Tibial nerve (tissue), 4 donors: ENCODE data around the gene FOXA2. TPM values are rescaled to one million over a fixed set of nuclear protein-coding genes. Genes with fewer than 3 reads are reported as not detected.

Experiments used
- DNase-seq, 2 donors: peaks; one replicate each; pipeline ENCODE4 v3.0.0-alpha.2; 2019; ENCODE audit warnings: low spot score in 2 of 2
- H3K27ac ChIP-seq, 4 donors: fragments of 200-600 bp; sonication (generic) in 3 of 4; one replicate each; pipeline ENCODE4 v1.5.1; 2017 to 2019; ENCODE audit warnings: mild to moderate bottlenecking in 1 of 4
- H3K27me3 ChIP-seq, 2 donors: fragments of 200-600 bp; sonication (generic) in 1 of 2; one replicate each; pipeline versions ENCODE4 v1.5.1 to v1.6.0; 2017 to 2019
- H3K36me3 ChIP-seq, 3 donors: fragments of 200-600 bp; sonication (generic); one replicate each; pipeline ENCODE4 v1.5.1; 2018 to 2019
- H3K4me1 ChIP-seq, 4 donors: fragments of 200-600 bp; sonication (generic) in 3 of 4; one replicate each; pipeline ENCODE4 v1.5.1; 2017 to 2019
- H3K4me3 ChIP-seq, 4 donors: fragments of 200-600 bp; sonication (generic) in 3 of 4; one replicate each; pipeline ENCODE4 v1.5.1; 2017 to 2019; ENCODE audit warnings: mild to moderate bottlenecking in 1 of 4, moderate library complexity in 1 of 4
- H3K9me3 ChIP-seq, 4 donors: fragments of 200-600 bp; sonication (generic) in 3 of 4; one replicate each; pipeline ENCODE4 v1.5.1; 2017 to 2019
- CTCF ChIP-seq, 5 experiments: fragments of 200-600 bp in 3 of 5; fragments of 450-650 bp in 2 of 5; sonication (generic) in 3 of 5; IDR thresholded peaks; one replicate each; pipeline ENCODE4 v1.5.1; 2016 to 2019; ENCODE audit warnings: antibody characterized with exemption in 5 of 5, mild to moderate bottlenecking in 3 of 5, moderate library complexity in 2 of 5
- EP300 ChIP-seq, 2 donors: sonication (generic); formaldehyde crosslinking; IDR thresholded peaks; one replicate each; pipeline ENCODE4 v1.6.1; 2017; ENCODE audit warnings: antibody characterized with exemption in 2 of 2, mild to moderate bottlenecking in 1 of 2
- POLR2A ChIP-seq, 2 donors: fragments of 450-650 bp; IDR thresholded peaks; one replicate each; pipeline ENCODE4 v1.6.1; 2017; ENCODE audit warnings: antibody characterized with exemption in 2 of 2, mild to moderate bottlenecking in 2 of 2, moderate library complexity in 2 of 2
- WGBS, 2 donors: methylation state at CpG; one replicate each; pipeline ENCODE4 v1.1.5; 2018; 5-methylcytosine and 5-hydroxymethylcytosine counted together
- total RNA-seq, 4 donors: library from RNA; depleted of rRNA; stranded (reverse); fragments of >200 nt; gene quantifications; one replicate each; pipeline ENCODE4 v1.1.0, GENCODE V29; 2016

FOXA2 gene
- total RNA-seq, 4 donors from 2014 or later, result 0.60 TPM; not detected in 3

GRCh38 chr20:22566876-22567658 is 17.3 kb downstream of the FOXA2 start:
- Histone ChIP-seq H3K9me3 (no peaks in the 10 kb centered on the region), H3K4me1 (peaks cover 0 to 13% (median 0%) of the 10 kb centered on the region in 4 donors), H3K27me3 (peaks cover 0 to 97% of the 10 kb centered on the region in 2 donors), H3K4me3 (no peak overlapping the region), H3K27ac (no peak overlapping the region), H3K36me3 (no peaks in the 10 kb centered on the region)
- no peak for TF ChIP-seq EP300 (IDR thresholded peaks at IDR 0.05)
- TF ChIP-seq CTCF (IDR thresholded peaks at IDR 0.05), result no peak
- WGBS, 2 donors, result 2 to 5% methylated on average over 13 of the region's 13 CpGs
- no peak for DNase-seq

- no peak for TF ChIP-seq CTCF (IDR thresholded peaks at IDR 0.05)
- TF ChIP-seq EP300 (IDR thresholded peaks at IDR 0.05), result no peak
- no peak for TF ChIP-seq POLR2A (IDR thresholded peaks at IDR 0.05)
- 8 to 9% methylated on average over 7 of the region's 7 CpGs for WGBS, 2 donors
- H3K4me1 ChIP-seq, result peaks cover 0 to 3% (median 0%) of the 10 kb centered on the region in 4 donors
- DNase-seq, result no peak
- H3K27ac ChIP-seq, result no peak overlapping the region
- no peak overlapping the region for H3K4me3 ChIP-seq
- peaks cover 0 to 96% of the 10 kb centered on the region in 2 donors for H3K27me3 ChIP-seq
- no peaks in the 10 kb centered on the region for H3K36me3 ChIP-seq
- H3K9me3 ChIP-seq, result no peaks in the 10 kb centered on the region
Measured at GRCh38 chr20:22563062-22563965, 21.1 kb downstream of the FOXA2 start.

- Histone ChIP-seq H3K4me3 (no peak overlapping the region), H3K36me3 (no peaks in the 10 kb centered on the region), H3K27me3 (peaks cover 0 to 96% of the 10 kb centered on the region in 2 donors), H3K27ac (no peak overlapping the region), H3K4me1 (no peaks in the 10 kb centered on the region), H3K9me3 (no peaks in the 10 kb centered on the region)
- WGBS, 2 donors, result 9 to 10% methylated on average over 4 of the region's 4 CpGs
- no peak for DNase-seq
- no peak for TF ChIP-seq POLR2A (IDR thresholded peaks at IDR 0.05)
- TF ChIP-seq CTCF (IDR thresholded peaks at IDR 0.05), result no peak
- no peak for TF ChIP-seq EP300 (IDR thresholded peaks at IDR 0.05)
Measured at GRCh38 chr20:22562620-22563019, 21.8 kb downstream of the FOXA2 start.

GRCh38 chr20:22561965-22562577 is 22.3 kb downstream of the FOXA2 start:
- peaks cover 0 to 94% of the 10 kb centered on the region in 2 donors for H3K27me3 ChIP-seq
- 15 to 23% methylated on average over 9 of the region's 9 CpGs for WGBS, 2 donors
- no peaks in the 10 kb centered on the region for H3K4me1 ChIP-seq
- no peak for DNase-seq
- H3K27ac ChIP-seq, result no peak overlapping the region
- no peaks in the 10 kb centered on the region for H3K9me3 ChIP-seq
- no peak overlapping the region for H3K4me3 ChIP-seq
- no peaks in the 10 kb centered on the region for H3K36me3 ChIP-seq
- no peak for TF ChIP-seq CTCF (IDR thresholded peaks at IDR 0.05)
- TF ChIP-seq EP300 (IDR thresholded peaks at IDR 0.05), result no peak
- TF ChIP-seq POLR2A (IDR thresholded peaks at IDR 0.05), result no peak
